Right renal pelvis (tissue), 4 donors: ENCODE data around the gene ISLR. TPM values are rescaled to one million over a fixed set of nuclear protein-coding genes. Genes with fewer than 3 reads are reported as not detected.

Experiments
- DNase-seq, 4 donors: peaks; one replicate each; pipeline ENCODE4 v3.0.0-alpha.2; 2013; ENCODE audit warnings: low read depth in 4 of 4, low spot score in 3 of 4, missing footprints in 1 of 4
- polyA plus RNA-seq, 4 donors: library from polyadenylated mRNA; unstranded; fragments of 120-200 nt; gene quantifications; one replicate each; pipeline ENCODE4 v1.2.1, GENCODE V29; 2013; ENCODE audit not compliant: insufficient read length in 4 of 4

Gene ISLR
- polyA plus RNA-seq, 4 donors, result 50.5 to 72.9 (median 61.8) TPM

- DNase-seq, result no peak
Observed at GRCh38 chr15:74192751-74193150, 19.2 kb downstream of the ISLR start.

DNA sequence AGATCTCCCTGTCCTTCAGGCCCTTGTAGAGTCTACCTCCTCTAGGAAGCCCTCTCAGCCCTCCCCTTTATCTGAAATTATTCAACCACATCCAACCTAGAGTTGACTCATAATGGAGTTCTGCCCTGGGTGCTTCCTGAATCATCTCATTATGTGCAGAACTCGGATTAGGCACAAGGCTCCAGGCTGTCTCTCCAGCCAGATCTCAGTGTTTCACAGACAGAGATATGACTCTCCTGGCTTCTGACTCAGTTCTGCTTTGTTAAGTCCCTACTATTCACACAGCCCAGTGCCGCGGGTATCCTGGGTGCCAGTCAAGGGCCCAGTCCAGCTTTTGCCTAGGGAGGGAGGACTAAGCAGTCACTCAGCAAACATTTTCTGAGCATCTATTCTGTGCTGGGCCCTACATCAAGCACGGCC is 19.8 kb downstream of the ISLR start:
- DNase-seq, result no peak

DNA sequence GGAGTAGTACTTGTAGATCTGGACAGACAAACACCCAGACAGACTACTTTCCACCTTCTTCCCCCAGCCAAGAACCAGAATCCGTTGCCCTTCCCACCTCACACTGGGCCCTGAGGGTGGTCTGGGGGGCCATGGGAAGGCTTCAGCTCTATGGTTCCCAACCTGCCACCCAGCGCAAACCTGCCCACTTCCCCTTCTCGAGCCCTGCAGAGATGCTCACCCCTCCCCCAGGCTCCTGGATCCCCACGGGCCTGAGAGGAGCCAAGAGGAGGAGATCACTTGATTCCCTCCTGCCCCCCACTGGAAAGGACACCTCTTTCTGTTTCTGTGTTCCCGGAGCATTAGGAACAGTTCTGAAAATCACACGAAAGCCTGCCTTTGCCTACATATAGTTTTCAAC is 20.4 kb downstream of the ISLR start:
- DNase-seq, result no peak

- no peak for DNase-seq
Observed at GRCh38 chr15:74194572-74195559, 21.4 kb downstream of the ISLR start.

- no peak for DNase-seq
Observed at GRCh38 chr15:74196175-74196574, 22.7 kb downstream of the ISLR start.

GRCh38 chr15:74197176-74197965 is 23.9 kb downstream of the ISLR start:
- no peak for DNase-seq

DNA sequence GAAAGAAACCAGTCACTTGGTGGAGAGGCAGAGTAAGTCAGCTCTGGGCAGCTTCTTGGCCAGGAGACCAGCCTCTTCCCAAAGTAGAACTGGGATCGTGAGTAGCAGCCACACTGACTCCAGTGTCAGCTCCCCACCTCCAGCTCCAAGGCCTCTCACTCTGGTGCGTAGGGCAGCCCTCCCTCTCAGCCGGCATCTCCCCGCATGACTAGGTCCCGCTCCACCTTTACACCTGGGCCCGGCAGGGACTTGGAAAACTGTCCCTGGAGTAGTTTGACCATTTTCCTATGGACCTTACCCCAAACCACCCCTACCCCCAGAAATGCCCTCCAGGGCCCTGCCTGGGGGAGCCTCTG is 25.8 kb downstream of the ISLR start:
- no peak for DNase-seq

GRCh38 chr15:74200412-74200815 is 26.9 kb downstream of the ISLR start:
- no peak for DNase-seq

DNA sequence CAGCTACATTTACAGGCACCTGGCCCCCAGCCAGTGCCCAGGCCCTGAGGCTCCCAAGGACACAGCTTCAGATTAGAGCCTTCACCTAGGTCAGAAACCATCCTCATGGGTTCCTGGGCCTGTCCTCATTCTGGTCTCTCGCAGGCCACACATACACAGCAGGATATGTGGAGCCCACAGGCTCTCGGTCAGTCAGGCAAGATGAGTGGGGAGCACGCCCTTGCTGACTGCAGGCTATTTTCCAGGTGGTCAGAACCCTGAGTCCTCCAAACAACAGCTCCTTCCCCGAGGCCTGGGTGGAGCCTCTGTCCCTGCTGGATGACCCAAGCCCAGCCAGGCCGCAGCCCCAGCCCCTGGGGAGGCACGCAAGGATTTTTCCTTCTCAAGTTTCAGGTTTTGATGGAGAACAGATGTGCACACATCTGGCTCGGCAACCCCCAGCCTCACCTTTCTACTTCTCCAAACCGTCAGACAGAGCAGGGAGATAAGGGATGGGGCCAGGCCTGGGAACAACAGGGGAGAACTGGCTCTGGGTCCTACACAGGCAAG is 27.4 kb downstream of the ISLR start:
- no peak for DNase-seq

GRCh38 chr15:74201710-74202420 is 28.4 kb downstream of the ISLR start:
- DNase-seq, result no peak

DNA sequence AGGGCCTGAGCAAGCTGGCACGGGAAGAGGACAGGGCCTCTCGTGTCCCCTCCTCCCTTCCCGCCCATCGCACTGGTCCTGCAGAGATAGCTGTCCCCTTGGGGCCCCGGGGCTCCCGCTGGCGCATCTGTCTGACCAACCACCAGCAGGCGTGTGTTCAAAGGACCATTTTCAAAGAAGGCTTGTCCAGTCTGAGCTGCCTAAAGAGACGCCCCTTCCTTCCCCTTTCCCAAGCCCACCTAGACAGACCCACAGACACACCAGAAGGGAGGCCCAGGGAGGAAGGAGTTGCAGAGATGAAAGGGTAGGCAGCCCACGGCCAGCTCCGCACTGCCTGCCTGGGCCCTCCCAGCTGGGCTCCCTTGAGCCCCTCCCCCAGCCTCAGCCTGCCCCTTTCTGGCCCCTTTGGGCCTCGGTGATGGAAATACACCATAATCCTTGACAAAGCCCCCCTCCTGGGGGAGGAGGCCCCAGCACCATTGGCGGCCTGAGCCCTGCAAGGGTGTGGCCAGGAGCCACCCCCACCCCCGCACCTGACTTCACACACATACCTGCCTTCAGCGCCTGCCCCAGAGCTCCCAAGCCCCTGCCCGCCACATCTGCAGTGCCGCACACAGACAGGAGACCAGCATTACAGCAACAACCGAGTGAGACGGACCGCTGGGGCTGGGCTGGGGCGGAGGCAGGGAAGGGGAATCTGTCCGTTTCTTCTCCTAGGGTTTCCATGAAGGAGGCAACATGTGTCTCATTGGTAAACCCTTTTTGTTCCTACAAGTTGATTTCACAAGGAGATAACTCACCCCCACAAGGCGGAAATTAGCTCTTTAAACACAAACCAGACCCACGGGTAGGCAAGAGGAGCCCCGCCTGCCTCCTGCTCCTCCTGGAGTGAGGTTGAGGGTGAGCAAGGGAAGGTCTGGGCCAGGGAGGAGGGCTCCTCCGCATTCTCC is 29.2 kb downstream of the ISLR start, which contains the start of gene STRA6:
Gene STRA6 (minus strand): TSS at position 336 of the 950 bp plus-strand sequence. CDS start 520 bp downstream, outside the sequence.
- no peak for DNase-seq

- no peak for DNase-seq
Observed at GRCh38 chr15:74203914-74204431, 30.5 kb downstream of the ISLR start.

GRCh38 chr15:74205582-74205947 is 32.1 kb downstream of the ISLR start:
- DNase-seq, result no peak

DNA sequence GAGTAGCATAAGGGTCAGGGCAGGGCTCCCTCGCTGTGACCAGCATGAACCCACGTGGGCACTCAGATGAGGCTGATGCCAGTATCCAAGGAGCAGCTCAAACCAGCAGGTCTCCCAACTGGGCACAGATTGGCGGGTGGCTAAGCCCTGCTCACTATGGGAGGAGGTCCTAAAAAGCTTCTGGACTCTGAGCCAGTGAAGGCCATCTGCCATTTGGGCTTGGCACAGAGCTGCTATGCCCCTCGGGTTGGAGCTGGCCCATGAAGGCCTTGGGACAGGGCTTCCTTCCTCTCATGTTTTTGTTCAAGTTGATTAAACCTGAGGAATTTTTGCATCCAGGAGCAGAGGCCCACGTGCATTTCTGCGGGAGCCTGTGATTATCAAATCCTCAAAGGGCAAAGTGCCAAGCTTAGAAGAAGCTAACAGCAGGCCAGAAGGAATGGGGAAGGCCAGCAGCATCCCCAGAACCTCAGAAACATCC is 33.3 kb downstream of the ISLR start:
- DNase-seq, result no peak

- no peak for DNase-seq
Observed at GRCh38 chr15:74207652-74208440, 34.3 kb downstream of the ISLR start.

GRCh38 chr15:74208496-74208895 is 35.0 kb downstream of the ISLR start:
- DNase-seq, result no peak

- DNase-seq, result no peak
Observed at GRCh38 chr15:74208901-74209559, 35.5 kb downstream of the ISLR start.

DNA sequence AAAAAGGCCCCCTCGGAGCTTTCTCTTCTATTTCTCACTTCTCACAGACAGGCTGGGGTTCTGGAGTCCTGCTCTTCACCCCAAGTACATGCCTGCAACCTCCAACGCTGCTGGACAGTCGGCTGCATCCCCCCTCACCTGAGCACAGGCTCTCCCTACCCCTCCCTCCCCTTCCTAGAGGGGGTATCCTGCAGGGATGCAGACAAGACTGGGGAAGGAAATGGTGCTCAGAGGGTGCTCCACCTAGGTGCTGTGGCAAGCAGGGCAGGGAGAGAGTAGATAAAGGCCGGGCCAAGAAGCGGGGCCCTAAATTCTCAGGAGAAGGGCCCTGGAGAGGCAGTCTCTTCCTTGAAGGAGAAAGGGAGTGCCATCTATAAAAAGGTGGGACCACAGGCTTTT is 36.0 kb downstream of the ISLR start:
- DNase-seq, result no peak
